ENCODE measurements around the gene SPTBN2. TPM values are rescaled to one million over a fixed set of nuclear protein-coding genes. Genes with fewer than 3 reads are reported as not detected.

SPTBN2 gene
- total RNA-seq, 1 experiment from 2014 or later, result 40.7 TPM

- DNase-seq (ENCODE audit: low spot score) (no peak), ATAC-seq (no peak)
- ChIA-PET POLR2A (no interaction called here), CTCF (interaction anchor here (0.7 kb wide), 1 partner anchor 695 kb away, joined by 3 read pairs; no protein-coding TSS in a partner anchor)
- no peaks in the 10 kb centered on the region for H3K36me3 Mint-ChIP-seq
- H3K9me3 Mint-ChIP-seq, result no peaks in the 10 kb centered on the region
- no peaks in the 10 kb centered on the region for H3K27me3 Mint-ChIP-seq (ENCODE audit: low read depth)
- H3K27ac Mint-ChIP-seq, result peak overlapping the region; percentile 37; the same call in 1 of the 2 replicates
- H3K4me3 Mint-ChIP-seq, result no peak overlapping the region
- no peaks in the 10 kb centered on the region for H3K4me1 Mint-ChIP-seq
- TF ChIP-seq ZBTB43 (CRISPR knock-in tag; IDR thresholded peaks at IDR 0.05) (no peak), ZNF232 (CRISPR knock-in tag; IDR thresholded peaks at IDR 0.05) (no peak), RORB (CRISPR knock-in tag; IDR thresholded peaks at IDR 0.05) (no peak), IRF2 (CRISPR knock-in tag; IDR thresholded peaks at IDR 0.05; ENCODE audit: borderline replicate concordance, low read depth) (no peak), AFF4 (CRISPR knock-in tag; IDR thresholded peaks at IDR 0.05; ENCODE audit: borderline replicate concordance) (no peak), ETV6 (CRISPR knock-in tag; IDR thresholded peaks at IDR 0.05) (no peak)
These were observed 39.1 kb upstream of the SPTBN2 start for GRCh38 chr11:66768088-66768521.

- H3K36me3 Mint-ChIP-seq, result no peaks in the 10 kb centered on the region
- ChIA-PET POLR2A (no interaction called here), CTCF (no interaction called here)
- TF ChIP-seq HMGA2 (CRISPR knock-in tag; IDR thresholded peaks at IDR 0.05) (no peak), MYBL2 (CRISPR knock-in tag; IDR thresholded peaks at IDR 0.05) (no peak), CTCF (IDR thresholded peaks at IDR 0.05) (no peak), PRRX2 (CRISPR knock-in tag; IDR thresholded peaks at IDR 0.05) (no peak), NR2C2 (CRISPR knock-in tag; IDR thresholded peaks at IDR 0.05) (no peak), TEAD4 (CRISPR knock-in tag; IDR thresholded peaks at IDR 0.05) (no peak), ZNF232 (CRISPR knock-in tag; IDR thresholded peaks at IDR 0.05) (no peak), ATF1 (CRISPR knock-in tag; IDR thresholded peaks at IDR 0.05) (no peak), TCF7 (CRISPR knock-in tag; IDR thresholded peaks at IDR 0.05; ENCODE audit: low read depth) (no peak), CDX4 (CRISPR knock-in tag; IDR thresholded peaks at IDR 0.05; ENCODE audit: borderline replicate concordance) (no peak), ATF3 (CRISPR knock-in tag; conservative IDR thresholded peaks at IDR 0.05) (no peak), TP53 (CRISPR knock-in tag; IDR thresholded peaks at IDR 0.05) (no peak), KAT7 (CRISPR knock-in tag; IDR thresholded peaks at IDR 0.05; ENCODE audit: borderline replicate concordance) (no peak), ZNF121 (CRISPR knock-in tag; IDR thresholded peaks at IDR 0.05) (no peak), FOXP1 (CRISPR knock-in tag; IDR thresholded peaks at IDR 0.05; ENCODE audit: borderline replicate concordance) (no peak), MLX (CRISPR knock-in tag; IDR thresholded peaks at IDR 0.05) (no peak), ZNF263 (CRISPR knock-in tag; IDR thresholded peaks at IDR 0.05; ENCODE audit: low read depth) (no peak)
- no peak overlapping the region for H3K4me3 Mint-ChIP-seq
- H3K27me3 Mint-ChIP-seq (ENCODE audit: low read depth), result no peaks in the 10 kb centered on the region
- ATAC-seq (no peak), DNase-seq (ENCODE audit: low spot score) (no peak)
- H3K4me1 Mint-ChIP-seq, result no peaks in the 10 kb centered on the region
- H3K27ac Mint-ChIP-seq, result peak overlapping the region; percentile 37; the same call in 1 of the 2 replicates
- no peaks in the 10 kb centered on the region for H3K9me3 Mint-ChIP-seq
These were observed 38.6 kb upstream of the SPTBN2 start for GRCh38 chr11:66767666-66768065.

Measured in WTC11 (cell line).